ENCODE data around the gene RASEF.

RASEF gene

GRCh38 chr9:83012168-83012921 is 50.6 kb downstream of the RASEF start:
- no peak for DNase-seq

DNA sequence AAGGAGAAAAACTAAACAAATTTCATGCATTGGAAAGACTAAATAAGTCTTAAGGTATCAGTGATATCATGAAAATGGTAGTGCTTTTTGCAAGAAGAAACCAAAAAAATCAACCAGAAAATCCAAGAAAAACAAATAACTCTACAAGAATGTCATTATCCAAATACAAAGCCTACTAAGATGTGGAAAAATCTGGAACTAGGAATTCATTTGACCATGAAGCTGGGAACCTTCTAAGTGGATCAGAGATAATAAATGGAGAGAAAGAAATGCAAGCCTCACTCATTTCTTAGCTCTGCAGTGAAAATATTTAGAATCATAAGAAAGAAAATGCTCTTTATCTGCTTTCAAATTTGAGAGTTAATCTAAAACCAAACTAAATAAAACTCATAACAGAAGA is 51.3 kb downstream of the RASEF start:
- DNase-seq, result no peak

GRCh38 chr9:83007521-83008300 is 55.2 kb downstream of the RASEF start:
- DNase-seq, result no peak

- no peak for DNase-seq
Observed at GRCh38 chr9:83006378-83006777, 56.6 kb downstream of the RASEF start.

DNA sequence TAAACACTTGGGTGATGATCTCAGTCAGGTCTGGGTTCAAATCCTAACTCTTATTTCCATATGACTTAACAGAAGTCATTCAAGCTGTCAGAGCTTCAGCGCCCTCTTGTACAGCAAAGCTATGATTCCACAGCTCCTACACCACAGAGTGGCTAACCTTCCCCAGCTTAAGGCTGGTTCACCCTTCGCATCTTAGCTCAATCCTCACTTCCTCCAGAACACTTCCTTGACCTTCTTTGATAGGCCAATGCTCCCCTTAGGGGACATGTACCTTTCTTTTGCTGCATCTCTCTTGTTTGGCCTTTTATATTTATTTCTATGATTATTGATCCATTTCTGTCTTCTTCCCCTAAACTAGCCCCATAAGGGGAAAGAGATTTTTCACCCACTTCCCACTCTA is 57.0 kb downstream of the RASEF start:
- no peak for DNase-seq

DNA sequence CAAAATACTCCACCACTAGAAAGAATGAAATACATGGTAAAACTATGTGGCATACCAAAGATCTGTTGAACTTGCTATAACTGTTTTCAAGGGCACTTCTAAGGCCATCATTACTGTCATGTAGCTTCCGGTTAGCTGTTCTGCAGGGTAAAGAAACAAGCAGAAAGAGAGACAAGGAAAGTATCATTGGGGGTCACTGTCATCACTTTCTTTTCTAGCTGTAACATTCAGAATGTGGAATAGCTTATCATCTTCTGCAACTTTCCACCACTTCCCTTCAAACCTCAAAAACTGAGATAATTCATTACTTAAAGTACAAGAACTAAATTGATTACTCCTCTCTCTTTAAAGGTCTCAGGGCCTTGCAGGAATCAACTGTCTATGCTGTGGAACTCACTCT is 57.6 kb downstream of the RASEF start:
- no peak for DNase-seq

DNA sequence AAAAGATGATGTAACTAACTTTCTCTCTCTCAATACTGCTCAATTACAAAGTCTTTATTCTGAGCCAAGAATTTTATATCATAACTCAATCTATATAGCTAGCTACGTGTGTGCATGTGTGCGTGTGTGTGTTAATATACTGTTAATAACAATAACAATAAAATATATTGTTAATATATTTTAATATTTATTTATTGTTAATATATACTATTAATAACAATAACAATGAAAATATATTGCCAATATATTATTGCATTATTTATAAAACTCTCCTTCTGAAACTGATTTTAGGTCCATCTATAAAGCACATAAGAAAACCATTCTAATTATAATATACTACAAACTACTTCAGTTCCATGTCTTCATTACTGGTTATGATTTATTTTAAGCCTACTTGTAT is 60.6 kb downstream of the RASEF start:
- DNase-seq, result no peak

GRCh38 chr9:83000765-83001164 is 62.2 kb downstream of the RASEF start:
- DNase-seq, result no peak

GRCh38 chr9:82998409-82998808 is 64.5 kb downstream of the RASEF start:
- DNase-seq, result no peak

DNA sequence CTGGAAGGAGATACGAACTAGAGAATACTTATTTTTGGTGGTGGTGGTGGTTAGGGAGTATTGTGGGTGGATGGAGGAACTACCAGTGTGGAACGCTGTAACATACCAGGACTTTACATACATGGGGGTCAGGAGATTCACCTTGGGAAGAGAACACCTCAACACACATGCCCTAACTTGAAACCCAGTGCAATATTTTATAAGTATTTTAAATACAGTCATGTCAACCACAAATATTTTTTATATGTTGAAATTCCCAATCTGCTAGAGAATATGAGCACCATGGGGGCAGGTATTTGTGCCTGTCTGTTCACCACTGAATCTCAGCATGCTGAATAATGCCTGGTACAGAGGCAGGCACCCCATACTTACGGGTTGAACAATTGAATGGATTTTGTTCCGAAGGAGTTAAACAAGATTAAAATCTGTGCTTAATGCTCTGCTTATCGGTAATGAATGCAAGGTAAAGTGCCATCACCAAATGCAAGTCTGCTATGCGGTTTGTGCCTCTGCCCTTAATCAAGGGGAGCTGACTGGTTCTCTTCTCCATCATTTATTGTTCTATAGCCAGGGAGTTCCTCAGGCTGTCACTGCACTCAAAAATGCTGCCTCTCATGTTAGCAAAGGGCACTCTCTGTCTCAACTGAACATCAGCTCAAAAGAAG is 65.3 kb downstream of the RASEF start:
- no peak for DNase-seq

GRCh38 chr9:82996941-82997340 is 66.0 kb downstream of the RASEF start:
- no peak for DNase-seq

DNA sequence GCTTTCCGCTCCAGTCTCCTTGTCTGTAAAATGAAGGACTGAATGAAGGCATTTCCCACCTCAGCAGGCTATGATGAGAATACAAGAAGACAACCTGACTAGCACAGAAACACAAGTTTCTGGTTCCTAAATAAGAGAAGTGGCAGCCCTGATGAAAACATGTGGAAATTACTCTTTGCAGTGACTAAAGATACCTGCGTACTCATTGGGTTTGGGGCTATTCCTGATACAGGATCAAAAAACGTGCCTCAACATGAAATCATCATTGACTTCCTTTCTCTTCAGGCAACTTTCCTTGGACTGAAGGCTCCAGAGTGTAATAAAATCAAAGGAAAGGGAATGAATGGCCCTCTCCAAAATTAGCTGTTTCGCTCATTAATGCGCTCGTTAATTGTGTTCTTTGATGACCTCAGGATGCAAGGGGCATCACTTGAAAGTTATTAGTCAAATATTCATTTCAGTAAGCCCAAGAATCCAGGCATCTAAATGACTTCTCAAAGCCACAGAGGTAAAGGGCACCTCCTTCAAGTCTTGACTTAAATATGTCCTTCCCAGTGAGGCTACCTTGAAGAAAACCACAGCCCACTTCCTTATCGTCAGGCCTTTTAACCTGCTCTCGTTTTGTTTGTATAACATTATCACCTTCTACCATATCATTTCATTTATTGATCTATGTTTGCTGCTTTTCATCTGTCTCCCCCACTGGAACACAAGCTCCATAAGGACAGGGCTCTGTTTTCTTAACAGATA is 68.9 kb downstream of the RASEF start:
- no peak for DNase-seq

DNA sequence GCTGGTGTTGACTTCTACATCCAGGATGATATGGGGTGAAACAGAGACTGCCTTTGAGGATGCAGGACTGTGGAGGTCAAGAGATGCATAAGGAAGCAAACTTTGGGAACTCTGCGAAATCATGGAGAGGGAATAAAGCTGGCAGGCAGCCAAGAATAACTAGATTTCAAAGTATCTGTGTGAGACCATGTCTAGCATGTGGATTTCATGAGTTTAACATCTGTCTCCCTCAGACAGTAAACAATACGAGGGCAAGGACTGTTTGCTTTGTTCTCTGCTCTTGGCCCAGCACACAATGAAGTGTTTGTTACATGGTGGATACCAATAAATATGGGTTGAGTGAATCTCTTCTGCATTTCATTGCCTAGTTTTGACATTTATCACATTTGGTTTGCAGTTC is 71.3 kb downstream of the RASEF start:
- DNase-seq, result no peak

DNA sequence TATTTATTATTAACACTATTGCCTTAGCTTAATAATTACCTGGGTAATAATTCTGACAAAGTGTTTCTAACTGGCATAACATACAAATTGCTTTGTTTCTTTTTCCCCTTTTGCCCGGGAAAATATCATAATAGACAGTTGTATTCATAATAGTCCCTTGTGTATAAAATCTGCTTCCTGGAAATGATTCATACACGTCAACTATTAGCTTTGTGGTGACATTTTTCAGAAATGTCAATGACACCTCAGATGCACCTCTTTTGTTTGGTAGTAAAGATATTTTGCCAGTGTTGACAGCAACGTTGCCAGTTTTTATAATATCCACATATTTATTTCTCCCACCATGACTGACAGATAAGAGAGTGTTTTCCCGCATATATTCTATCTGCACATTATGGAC is 73.0 kb downstream of the RASEF start:
- no peak for DNase-seq

DNA sequence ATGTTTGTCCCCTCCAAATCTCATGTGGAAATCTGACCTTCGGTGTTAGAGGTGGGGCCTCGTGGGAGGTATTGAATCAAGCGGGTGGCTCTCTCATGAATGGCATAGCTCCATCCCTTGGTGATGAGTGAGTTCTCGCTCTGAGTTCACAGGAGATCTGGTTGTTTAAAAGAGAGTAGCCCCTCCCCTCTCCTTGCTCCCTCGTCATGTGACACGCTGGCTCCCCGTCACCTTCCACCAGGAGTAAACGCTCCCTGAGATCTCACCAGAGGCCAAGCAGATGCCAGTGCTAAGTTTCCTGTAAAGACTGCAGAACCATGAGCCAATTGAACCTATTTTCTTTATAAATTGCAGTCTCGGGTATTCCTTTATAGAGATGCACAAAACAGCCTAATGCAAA is 74.5 kb downstream of the RASEF start:
- DNase-seq, result no peak

DNA sequence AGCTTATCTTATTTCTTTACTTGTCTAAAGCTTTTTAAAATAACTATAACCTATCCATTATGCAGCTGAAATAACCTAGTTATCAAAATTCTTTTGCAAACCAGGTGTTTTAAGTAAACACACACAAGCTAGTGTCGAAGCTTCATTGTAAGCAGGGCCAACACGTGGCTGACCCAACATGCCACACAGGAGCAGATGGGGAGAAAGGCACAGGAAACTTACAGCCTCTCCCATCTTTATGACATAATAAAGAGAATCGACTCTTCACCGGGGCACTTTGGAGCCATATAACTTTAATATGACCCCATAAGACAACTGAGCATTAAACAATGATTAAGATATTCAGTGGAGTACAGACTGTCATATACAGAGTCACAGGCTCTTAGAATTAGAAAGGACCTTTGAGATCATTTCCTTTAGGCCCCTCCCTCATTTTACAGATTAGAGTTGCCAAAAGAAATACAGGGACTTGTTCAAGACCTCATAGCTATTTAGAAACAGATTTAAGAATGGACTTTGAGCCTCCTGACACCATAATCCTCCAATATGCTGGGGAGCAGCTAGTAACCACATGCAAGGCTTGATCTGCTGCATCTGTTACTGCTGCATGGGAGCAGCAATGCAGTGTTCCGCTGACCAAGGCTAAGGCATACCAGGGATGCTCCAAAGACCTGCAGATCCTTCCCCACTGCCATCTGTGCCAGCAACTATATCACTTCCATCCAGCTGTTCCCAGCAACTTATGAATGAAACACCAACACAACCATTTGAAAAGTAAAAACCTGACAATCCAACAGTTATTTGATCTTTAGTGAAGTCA is 75.4 kb downstream of the RASEF start:
- no peak for DNase-seq

DNA sequence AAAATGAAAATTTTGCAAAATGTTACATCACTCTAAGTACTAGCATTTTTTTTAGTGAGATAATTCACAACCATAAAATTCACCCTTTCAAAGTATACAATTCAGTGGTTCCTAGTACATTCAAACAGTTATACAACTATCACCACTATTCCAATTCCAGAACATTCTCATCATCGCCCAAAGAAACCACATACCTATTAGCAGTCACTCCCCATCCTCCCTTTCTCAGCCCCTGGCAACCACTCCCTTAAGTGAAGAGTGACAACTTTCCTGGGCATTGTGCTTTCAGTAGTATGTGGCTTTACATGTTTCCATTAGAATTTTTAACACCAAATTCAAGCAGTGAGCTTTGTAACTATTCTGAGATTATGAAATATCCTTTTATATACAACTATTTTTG is 81.4 kb downstream of the RASEF start:
- no peak for DNase-seq

DNA sequence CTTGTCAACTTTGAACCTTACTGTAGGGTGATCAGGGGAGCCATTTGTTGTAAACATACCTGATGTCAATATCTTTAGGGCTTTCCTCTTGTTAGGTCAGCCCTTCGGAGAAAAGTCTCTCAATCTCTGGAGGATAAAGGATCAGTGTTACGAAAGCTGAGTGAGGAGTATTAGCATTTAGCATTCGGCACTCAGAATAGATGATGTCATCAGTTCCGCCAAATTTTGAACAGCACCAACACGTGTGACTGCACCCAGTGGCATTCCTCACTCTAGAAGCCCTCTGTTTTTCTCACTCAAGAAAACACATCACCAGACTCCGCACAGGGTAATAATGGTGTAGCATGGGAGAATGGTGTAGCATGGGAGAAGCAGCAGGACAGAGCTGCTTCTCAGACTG is 87.8 kb downstream of the RASEF start:
- DNase-seq, result no peak

DNA sequence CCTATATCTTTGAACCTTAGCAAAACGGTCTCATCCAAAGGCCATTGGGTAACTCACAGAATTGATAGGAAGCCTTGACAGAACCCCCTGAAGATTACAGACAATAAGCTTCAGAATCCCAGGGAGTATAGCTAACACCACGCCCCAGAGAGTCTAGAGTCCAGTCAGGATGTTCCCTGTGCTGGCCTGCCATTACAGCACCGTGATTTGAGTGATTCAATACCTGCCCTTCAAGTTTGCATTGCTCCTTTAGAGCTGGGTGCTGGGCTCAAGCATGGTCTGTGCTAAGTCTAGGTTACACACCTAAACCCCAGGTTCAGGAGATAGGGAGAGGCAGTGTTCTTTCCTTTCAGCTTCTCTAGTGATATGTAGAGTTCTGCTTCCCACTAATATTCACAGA is 90.5 kb downstream of the RASEF start:
- no peak for DNase-seq

DNA sequence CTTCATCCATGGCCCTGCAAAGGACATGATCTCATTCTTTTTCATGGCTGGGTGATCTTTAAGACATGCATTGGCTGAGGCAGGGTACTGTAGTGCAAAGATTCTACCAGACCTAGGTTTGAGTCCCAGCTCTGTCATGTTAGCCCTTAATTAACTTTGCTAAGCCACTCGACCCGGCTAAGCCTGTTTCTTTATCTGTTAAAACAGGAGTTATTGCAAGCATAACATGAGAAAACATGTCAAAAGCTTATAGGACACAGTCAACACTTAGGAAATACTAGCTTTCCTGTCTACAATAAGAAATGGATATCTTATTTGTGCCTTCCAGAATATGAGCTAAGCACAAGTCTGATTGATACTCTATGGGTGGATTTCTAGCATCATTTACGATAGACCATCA is 92.6 kb downstream of the RASEF start:
- no peak for DNase-seq

GRCh38 chr9:82969291-82969690 is 93.7 kb downstream of the RASEF start:
- no peak for DNase-seq

DNA sequence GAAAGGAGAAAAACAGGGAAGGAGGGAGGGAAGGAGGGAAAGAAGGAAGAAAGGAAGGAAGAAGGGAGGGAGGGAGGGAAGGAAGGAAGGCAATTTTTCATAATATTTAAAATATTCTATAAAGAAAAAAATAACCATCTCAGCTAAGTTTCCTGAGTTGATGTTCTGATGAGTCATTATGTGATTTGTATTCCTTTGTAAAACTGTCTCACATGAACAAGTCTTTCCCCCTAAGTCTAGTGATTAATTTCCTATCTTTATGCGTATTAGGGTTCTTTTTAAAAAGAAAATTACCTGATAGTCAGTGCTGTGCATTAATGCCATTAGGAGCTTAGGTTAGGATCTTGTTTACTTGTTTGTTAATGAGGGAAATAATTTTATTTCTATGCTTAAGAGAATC is 94.1 kb downstream of the RASEF start:
- DNase-seq, result no peak
